Iris pigment epithelial cell (primary cell): ENCODE measurements around the gene CHD5.

Experiments
- DNase-seq: peaks from one replicate; pipeline ENCODE4 v3.0.0-alpha.2; 2011; ENCODE audit warnings: low read depth

Gene CHD5

DNA sequence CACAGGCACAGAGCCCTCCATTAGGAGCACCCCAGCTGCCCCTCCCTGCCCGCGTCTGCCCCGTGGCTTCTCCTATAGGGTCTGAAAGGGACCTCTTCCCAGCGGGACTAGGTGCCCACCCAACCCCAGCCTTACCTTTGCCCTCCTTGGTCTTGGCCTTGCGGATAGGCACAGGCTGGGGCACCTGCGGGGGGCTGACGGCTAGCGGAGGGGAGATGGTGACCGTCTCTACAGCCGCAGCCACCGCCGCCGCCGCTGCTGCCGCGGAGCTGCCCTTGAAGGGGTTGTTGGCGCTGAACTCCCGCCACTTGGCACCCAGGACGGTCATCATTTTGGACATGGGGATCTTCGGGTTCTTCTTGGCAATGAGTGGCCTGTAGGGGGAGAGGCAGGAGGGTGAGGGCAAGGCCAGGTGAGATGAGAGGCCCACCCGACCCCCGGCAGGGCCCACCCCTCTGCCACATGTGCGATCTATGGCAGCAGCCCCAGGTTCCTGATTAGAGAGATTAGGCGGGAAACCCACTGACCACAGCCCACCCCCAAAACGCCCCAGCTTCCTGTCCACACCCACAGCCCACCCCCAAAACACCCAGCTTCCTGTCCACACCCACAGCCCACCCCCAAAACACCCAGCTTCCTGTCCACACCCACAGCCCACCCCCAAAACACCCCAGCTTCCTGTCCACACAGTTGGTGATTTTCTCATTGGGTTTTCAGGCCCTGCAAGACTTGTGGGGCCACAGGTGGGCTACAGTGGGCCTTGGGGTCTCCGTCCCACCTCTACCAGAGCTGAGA lies 25.4 kb downstream of the CHD5 start:
- DNase-seq = no peak

DNA sequence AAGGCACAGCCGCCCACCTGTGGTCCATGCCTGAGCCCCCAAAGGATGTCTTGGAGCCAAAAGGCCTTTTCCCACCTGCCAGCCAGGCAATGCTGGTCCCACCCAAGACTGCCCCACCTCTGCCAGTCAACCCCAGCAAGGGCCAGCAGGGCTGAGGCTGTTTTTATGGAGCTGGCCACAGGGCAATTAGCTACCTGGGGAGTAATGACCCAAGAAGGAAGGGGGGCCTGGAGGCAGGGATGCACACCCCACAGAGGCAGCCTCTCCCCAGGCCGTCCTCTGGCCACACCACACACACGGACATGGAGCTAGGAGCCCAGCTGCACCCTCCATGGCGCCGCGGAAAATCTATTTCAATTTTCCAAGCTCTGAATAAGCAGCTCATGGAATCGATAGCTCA lies 27.2 kb downstream of the CHD5 start:
- DNase-seq = no peak

DNA sequence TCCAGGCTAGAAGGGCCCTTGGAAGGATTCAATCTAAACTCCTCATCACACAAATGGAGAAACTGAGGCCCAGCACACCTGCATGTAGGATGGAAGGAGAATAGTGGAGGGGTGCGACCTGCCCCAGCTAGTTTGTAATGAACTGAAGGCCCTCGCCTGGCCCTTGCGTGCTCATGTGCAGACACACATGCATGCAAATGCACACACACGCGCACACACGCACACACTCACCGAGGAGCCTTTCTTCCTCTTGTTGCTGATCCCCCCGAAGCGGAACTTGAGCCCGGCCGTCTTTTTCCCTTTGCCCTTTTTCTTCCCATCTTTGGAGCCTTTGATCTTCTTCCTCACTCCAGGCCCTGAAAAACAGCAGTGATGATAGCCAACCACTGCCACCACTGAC lies 27.9 kb downstream of the CHD5 start:
- no peak for DNase-seq

DNA sequence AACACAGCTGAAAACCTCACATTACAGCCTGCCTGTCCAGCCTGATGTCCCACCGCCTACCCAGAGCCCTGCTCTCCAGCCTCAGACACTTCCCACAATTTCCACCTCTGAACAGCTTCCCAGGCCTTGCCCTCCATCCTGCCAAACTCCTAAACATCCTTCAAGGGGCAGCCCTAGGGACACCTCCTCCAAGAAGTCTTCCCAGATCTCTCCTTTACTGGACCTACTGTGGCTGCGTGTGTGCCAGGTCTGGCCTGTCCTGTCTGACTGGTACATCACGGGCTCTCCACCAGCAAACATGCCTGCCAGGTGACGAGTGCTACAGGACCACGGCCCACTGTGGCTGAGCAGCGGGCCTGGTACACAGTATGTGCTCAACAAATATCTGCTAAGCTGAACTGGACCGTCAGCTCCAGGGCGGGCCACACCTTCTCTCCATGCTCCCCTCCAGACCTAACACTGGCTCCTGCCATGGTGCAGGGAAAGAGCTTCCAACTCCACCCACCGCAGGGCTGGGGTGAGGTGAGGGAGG lies 28.8 kb downstream of the CHD5 start:
- DNase-seq = no peak

DNA sequence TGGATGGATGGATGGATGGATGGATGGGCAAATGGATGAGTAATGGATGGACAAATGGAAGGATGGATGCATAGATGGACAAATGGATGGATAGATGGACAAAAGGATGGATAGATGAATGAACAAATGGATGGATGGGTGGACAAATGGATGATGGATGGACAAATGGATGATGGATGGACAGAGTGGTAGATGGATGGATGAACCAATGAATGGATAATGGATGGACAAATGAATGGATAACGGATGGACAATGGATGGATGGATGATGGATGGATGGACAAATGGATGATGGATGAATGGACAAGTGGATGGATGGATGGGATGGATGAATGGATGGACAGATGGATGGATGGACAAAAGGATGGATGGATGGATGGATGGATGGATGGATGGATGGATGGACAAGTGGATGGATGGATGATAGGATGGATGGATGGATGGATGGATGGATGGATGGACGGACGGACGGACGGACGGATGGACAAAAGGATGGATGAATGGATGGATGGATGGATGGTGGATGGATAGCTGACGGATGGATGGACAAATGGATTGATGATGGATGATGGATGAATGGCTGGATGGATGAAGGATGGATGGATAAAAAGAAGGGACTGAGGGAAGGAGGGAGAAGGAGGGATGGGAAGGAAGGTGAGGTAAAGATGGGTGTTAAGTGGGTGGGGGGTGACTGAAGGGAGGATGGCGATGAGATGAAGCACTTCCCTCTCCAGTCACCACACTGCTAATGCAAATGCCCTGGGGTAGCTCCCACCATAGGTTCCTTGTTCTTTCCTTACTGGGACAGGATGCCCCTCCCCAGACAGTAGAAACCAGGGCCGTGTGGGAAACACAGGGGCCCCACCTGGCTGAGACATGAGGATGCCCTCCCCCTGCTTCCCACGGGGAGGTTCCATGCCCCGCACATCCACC lies 29.8 kb downstream of the CHD5 start:
- DNase-seq = no peak

DNA sequence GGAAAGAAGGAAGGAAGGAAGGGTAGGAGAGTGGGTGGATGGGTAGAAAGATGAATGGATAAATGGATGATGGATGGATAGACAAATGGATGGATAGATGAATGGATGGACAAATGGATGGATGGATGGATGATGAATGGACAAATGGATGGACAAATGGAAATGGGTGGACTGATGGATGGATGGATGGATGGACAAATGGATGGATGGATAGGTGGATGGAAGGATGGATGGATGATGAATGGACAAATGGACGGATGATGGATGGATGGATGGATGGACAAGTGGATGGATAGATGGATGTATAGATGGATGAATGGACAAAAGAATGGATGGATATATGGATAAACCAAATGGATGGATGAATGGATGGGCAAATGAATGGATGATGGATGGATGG lies 30.5 kb downstream of the CHD5 start:
- no peak for DNase-seq

DNA sequence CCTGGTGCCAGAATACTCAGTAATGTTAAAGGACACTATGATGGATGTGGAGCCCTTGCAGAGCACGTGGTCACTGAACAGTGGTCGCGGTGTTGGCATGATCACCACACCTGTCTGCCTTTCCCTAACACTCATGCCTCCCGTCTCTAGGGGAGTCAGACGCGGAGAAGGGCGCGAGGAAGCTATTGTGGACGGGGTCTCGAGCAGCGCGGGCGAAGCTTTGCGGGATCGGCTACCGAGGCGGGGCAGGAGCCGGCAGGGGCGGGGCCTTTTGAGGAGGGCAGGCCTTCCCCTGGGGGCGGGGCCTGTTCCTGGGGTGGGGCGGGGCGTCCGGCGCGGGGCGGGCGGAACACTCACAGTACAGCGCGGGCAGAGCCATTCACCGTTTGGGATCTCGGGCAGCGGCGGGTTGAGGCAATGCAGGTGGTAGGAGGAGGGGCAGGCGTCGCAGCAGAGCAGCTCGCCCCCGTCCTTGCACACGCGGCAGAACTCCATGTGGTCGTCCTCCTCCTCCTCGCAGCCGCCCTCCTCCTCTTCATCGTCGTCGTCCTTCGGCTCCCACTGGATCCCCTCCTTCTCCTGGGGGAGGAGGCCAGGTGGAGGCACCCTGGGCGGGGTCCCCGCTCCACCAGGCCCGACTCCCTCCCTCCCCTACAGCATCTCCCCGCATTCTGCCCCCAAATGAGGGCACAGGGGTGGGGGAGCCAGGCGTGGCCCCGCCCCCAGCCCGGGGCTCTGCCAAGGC lies 31.5 kb downstream of the CHD5 start:
- peak; percentile 38 for DNase-seq

DNA sequence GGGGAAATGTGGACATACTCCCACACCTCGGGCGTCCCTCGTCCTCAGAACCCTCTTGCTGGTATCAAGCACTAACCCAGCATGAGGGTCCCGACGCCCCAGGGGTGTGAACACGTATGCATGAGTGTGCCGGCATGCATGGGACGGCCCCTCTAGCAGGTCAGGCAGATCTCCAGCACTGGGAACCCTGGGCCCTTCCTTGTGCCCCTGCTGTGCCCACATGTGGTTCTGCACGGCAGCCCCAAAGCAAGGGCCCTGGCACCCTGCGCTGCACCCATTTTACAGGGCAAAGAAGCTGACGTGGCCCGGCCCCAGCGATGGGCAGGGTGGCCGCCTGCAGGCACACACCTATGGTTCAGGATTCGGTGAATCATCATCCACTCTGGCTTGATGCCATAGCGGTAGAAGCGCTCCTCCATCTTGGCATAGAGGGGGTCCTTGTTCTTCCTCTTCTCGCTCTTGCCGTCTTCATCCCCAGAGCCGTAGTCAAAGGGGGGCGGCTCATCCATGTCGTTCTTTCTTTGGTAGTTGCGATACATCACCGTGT lies 34.2 kb downstream of the CHD5 start:
- DNase-seq = no peak

DNA sequence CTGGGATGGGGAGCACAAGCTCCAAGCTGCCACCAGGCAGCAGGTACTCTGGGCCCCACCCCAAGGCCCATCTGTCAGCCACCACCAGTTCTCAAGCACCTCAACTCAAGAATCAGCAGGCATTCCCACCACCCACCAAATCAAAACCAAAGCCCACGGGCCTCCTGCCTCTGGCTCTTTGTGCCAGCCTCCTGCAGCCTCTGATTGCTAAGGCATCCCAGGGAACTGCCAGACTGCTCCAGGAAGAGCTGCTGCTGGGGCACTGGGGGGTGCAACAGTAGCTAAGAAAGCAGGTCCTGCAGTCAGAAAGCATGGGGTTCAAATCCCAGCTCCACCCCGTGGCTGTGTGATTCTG lies 34.7 kb downstream of the CHD5 start:
- no peak for DNase-seq

DNA sequence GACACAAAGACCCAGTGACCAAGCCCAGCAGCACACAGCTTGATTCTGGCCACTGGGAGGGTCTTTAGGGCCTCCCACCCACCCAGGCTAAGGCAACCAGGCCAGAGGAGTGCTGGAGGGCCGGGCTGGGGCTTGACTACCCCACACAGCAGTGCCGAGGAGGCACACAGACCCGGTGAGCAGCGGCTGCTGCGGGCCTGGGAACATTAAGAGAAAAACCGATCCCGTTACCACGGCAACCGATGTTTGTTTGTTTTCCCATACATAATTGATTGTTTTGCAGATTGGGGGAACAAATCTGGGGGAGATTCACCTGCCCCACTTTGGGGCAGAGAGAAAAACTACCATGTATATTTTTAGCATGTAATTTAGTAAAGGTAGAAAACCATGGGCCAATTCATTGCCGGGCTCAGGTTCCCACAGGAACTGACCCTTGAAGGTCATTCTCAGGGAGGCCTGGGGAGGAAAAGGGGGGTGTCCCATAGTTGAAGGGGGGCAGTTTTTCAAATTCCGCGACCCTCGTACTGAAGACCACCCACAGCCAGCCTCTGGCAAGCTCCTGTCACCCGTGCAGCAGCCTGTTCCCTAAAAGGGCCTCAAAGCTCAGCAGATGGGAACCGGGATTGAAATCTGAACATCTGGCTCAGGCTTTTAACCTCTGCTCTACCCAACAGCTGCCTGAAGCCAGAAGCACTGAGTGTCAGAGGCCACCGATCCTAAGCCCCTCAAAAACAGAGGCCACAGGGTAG lies 35.3 kb downstream of the CHD5 start:
- no peak for DNase-seq

DNA sequence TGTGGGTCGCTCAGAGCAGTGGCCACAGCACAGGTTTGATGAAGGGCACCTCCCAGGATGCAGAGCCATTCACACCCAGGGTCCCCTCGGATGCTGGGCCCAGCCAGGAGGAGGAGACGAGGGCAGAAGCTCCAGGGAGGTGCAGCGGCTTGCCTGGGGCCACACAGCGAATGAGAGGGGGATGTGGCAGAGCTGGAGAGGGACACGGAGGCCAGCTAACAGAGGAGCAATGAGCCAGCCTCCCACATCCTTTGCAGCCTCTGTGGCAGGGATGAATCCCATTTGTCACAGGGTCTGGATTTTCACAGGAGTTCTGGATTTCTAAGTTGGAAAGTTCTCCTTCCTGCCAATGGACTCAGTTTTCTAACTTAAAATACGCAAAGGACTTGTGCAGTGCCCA lies 35.9 kb downstream of the CHD5 start:
- no peak for DNase-seq

DNA sequence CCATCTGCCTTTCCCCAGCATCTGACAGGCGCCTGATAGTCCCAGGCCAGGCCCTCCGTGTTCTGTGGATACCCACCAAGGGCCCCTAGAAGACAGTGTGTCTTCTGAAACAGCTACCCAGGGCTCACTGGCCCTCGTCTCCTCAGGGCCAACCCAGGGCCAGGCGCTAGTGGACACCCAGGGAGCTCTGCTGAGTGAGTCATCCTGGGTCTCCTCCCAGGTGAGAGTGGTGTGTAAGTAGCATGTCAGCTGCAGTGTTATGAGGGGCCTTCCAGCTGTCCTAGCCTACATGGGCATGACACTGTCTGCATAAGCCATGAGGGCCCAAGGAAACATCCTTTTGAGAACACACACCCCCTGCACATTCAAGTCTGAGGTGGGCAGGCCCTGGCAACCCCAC lies 36.7 kb downstream of the CHD5 start:
- peak; percentile 11 for DNase-seq

DNA sequence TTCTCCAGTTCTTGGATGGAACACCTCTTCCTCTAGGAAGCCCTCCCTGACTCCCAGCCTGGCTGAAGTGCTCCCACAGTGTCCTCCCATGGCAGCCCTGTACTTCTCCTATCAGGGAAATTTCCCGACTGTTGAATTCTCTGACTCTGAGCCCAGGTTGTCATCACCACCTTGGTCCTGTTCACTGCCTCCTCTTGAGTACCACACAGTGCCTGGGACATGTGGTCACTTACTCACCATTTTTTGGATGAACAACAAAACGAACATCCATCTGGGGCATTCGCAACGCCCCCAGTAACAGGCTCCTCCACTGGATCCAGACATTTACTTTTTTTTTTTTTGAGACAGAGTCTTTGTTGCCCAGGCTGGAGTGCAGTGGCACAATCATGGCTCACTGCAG lies 37.4 kb downstream of the CHD5 start:
- DNase-seq = no peak

DNA sequence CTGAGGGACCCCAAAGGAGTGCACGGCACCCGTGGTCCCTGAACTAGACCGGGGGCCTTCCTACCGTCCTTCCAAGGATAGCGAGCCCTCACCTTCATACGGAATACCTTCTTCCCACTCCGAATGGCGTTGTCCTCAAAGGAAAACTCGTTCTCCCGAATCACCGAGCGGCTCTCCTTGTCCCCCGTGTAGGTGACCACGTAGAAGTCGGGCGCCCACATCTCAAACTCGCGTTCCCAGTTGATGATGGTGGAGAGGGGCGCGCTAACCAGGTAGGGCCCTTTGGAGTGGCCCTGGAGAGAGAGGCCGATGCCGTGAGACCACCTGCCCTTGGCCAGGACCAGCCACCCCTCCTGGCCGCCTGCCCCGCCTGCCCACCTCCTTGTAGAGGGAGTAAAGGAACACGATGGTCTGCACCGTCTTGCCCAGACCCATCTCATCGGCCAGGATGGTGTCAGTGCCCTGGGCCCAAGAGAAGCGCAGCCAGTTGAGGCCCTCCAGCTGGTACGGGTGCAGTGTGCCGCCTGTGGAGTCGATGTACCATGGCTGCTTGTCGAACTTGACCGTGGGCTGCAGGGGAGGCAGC lies 38.0 kb downstream of the CHD5 start:
- no peak for DNase-seq

DNA sequence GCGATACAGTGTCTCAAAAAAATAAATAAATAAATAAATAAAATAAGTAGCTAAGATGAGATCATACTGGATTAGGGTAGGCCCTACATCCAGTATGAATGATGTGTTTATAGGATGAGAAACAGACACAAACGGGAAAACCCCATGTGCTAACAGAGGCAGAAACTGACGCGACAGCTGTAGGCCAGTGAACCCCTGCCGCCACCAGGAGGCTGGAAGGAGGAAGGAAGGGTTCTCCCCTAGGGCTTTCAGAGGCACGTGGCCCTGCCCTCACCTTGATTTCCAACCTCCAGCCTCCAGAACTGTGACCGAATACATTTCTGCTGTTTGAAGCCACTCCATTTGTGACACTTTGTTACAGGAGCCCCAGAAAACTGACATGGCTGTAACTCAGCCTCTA lies 38.5 kb downstream of the CHD5 start:
- peak; percentile 23 for DNase-seq

DNA sequence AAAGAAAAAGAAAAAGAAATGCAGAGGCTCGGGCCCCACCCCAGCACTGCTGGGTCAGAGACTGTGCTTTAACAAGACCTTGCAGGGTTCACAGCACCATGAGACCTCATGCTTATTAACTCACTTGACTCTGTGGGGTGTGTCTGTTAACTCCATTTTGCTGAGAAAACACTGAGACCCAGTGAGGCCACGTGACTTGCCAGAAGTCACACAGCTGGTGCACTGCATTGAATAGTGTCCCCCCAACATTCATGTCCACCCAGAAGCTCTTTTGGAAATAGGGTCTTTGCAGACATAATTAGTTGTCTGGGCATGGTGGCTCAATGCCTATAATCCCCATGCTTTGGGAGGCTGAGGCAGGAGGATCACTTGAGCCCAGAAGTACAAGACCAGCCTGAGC lies 39.7 kb downstream of the CHD5 start:
- no peak for DNase-seq

DNA sequence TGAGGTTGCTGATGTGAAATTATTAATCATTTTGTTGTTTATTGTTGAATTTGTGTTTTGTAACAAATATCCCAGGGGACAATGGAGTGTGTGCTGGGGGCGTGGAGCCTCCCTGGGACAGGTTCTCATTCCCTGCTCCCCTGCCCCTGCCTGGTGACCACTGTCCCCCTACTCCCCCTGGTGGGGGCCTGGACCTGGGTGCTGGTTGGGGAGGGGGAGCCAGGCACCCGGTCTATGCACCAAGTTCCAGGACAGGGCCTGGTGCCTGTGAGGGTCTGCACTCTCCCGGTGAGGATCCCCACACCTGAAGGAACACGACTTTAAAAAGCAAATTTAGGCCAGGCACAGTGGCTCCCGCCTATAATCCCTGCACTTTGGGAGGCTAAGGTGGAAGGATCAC lies 42.4 kb downstream of the CHD5 start:
- no peak for DNase-seq

DNA sequence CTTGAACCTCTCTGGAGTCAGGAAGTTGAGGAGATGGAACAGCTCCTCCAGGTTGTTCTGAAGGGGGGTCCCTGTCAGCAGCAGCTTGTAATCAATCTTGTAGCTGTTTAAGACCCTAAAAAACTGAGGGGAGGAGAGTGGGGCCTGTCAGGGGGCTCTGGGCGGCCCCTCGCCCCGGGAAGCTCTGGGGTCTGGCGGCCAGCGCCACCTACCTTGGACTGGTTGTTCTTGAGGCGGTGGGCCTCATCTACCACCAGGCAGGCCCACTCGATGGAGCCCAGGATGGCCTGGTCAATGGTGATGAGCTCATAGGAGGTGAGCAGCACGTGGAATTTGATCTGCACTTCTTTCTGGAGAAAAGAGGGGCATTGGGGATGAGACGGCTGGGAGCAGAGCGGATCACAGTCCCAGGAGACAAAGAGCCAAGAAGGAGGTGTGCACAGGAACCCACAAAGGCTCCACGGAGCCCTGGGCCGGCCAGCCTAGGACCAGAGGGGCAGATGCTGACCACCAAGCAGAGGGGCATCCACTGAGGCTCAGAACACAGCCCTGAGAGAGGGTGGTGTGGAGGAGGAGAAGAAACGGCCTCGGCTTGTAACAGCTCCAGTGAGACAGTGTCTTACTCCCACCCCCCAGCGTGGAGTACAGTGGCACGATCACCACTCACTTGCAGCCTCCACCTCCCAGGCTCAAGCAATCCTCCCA lies 43.5 kb downstream of the CHD5 start:
- no peak for DNase-seq

DNA sequence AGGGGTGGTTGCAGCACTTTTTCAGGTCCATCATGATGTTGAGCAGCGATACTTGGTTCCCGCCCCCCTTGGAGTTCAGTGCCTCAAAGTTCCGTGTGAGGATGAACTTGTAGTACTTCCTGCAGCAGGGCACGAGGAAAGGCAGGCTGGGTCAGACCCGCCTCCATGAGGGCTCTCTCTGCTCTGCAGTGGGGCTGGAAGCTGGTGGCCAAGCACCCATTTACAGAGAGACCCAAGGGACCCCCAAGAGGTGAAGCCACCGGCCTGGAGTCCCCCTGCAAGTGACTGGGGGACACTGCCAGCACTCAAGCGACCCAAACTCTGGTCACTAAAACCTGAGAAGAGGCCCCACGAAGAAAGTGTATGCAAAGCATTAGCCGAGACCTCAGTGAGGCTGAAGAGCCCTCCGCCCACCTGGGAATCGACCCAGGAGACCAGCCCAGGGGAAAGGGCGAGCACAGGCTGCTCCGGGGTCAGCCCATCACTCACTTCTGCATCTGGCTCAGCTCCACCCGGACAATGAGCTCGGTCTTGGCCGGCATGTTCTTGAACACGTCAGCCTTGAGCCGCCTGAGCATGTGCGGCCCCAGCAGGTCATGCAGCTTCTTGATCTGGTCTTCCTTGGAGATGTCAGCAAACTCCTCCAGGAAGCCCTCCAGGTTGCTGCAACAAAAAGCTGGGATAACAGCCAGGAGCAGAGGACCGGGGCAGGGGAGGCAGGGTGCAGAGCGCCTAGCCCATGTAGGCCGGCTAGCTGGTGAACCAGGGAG lies 45.2 kb downstream of the CHD5 start:
- DNase-seq = no peak

DNA sequence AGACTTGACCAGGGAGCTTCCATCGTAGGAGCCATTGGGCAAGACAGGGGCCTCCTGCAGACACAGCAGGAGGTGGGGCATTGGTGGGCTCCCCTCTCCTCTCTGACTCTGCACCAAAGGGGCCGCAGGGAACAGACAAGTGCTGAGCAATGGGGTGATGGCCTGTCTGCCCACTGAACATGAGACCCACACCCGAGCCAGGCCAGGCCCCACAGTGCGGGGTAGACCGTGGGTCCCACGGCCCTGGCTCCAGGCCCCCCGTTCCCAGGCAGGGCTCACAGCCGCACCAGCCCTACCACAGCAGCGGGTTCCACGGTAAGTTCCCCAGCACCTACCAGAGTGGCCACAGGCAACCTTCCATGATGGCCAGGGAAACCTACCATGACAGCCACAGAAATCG lies 45.9 kb downstream of the CHD5 start:
- no peak for DNase-seq
